NOMO-1 treated with DMSO at 0.1 percent for 48 hours (cell line): ENCODE results near the gene GLI3.
A peak's percentile ranks its signal among the peaks of the same experiment; 100 is the strongest.

Experiments used
- DNase-seq: peaks from one replicate; lab custom pipeline; 2025; ENCODE audit not compliant: unreplicated experiment; lab: John Stamatoyannopoulos, UW

GLI3 gene

DNA sequence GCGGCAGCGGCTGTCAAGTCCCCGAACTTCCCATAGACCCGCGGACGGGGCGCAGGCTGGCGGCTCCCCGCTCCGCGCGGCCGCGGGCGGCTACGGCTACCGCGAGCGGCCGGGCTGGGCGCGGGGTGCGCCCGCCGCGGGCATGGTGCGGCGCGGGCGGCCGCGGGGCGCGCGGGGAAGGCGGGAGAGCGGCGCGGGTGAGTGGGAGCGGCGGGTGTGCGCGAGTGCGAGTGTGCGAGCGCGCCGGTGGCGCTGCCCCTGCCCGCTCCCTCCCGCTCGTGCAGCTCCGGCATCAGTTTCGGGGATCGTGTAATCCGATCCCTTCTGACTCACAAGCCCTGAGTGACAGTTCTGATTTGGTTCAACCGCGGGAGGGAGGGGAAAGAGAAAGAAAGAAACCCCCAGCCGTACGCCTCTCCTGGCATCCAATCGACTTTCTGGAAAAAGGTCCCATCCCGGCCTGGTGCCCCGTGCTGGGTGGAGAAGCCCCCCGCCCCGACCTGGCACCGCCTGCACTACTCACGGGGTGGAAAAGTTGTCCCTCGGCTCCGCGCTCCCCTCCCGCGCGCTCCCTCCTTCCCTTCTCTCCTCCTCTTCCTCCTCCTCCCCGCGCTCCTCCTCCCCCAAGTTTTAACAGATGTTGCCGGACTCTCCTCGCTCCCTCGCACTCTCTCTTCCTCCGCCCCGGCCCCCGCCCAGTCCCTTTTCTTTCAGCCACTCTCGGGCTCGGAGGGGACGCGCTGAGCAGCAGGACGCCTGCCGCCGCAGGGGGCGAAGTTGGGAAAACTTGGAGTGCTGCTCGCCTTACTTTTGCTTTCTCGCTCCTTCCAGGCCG is at the start of gene GLI3:
TSS of gene GLI3 (minus strand) at position 234 of the 835 bp plus-strand sequence. CDS start 13,956 bp downstream, outside the sequence.
- DNase-seq: peak; percentile 57

DNA sequence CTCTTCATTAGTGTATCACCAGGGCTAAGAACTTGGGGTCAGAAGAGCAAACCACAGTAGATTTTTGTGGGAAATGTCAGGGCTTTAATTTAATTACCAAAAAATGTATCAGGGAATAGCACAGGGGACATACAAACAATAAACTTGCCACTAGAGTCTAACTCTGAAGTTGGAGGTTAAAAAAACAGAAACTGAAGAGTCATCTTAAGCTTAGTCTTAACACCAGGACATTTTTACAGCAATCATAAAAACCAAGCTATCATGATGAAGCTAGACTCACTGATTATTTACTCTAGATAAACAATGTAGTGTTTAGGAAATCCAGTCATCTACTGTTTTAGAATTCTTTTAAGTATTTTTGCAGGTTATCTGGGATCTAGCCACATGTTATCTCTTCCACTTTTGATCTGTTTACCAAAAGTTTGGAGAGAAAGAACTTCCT is 48.4 kb upstream of the GLI3 start:
- DNase-seq: no peak

DNA sequence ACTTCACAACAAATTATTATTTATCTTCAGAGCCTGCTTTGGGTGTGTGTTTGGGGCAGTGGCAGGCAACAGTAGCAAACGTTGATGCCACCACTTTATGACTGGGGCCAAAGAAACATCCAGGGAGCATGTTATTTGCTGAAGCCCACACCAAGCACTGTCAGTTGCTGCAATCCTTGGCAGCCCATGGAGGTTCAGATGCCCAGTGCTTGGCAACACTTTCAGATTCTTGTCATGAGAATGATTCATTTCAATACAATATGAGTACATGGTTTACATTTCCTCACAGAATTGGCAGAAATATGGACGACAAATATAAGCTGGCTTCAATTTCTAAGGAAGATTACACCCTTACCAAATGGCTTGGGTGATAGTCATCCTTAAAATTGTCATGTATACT is 46.5 kb upstream of the GLI3 start:
- DNase-seq: no peak

DNA sequence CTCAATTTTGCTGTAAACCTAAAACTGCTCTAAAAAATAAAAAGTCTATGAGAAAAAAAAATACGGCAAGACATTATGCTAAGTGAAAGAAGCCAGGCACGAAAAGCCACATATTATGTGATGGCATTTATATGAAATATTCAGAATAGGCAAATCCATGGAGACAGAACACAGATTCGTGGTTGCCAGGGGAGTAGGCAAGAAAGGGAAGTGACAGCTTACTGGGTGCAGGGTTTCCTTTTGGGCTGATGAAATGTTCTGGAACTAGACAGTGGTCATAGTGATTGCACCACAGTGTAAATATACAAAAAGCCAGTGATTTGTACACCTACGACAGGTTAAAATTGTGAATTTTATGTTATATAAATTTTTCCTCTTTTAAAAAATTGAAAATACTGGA is 41.3 kb upstream of the GLI3 start:
- peak; percentile 73 for DNase-seq

DNA sequence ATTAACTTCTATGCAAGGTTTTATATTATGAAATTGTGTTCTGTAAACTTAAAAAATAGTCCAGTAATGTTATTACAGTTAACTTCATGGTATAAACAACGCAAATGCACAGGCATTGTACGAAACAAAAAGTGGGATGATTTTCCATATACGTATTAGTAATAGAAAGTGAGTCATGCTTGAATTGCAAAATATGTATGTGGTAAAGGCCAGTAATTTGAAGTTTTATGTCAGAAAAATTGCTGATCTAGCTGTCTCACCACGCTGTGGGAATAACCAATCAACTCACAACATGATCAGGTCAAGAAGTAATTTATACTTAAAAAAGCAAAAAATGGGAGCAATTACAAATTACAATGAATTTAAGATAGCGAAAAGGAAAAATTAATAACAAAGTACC is 37.0 kb upstream of the GLI3 start:
- DNase-seq: peak; percentile 48

DNA sequence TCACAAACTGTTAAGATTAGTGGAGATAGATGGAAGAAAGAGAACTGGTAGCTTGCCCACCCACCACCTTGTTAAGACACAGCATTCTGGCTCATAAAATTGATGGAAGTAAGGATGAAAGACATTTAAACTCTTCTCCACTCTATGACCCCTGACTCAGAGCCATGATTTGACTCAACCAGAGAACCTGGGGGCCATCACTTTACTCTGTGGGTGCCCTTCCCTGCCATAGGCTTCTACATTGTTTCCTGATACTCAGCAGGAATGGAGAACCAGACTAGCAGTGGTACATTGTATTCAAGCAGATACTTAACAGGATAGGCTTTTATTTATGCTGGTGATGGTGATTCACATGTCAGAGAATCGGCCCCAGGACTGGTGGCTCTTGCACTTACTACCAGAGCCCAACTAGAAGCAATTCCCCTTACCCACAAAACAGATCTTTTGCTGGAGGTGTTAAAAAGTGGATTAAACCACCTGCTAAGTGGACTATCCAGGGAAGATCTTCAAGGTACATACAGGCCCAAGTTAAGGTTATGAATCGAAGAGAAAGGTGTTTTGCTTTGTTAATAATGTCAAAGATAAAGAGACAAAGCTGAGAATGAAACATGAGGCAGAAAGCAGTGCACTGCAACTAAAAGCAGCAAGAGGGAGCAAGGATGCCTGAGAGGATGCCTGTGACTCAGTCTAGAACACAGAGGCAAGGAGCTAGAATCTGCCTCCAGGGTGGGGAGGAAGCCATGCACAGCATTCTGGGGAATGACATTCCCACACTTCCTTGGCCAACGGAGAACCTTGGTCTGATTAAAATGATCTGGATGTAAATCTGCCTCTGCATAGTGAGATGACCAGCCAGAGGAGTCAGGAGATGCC is 36.0 kb upstream of the GLI3 start:
- no peak for DNase-seq

DNA sequence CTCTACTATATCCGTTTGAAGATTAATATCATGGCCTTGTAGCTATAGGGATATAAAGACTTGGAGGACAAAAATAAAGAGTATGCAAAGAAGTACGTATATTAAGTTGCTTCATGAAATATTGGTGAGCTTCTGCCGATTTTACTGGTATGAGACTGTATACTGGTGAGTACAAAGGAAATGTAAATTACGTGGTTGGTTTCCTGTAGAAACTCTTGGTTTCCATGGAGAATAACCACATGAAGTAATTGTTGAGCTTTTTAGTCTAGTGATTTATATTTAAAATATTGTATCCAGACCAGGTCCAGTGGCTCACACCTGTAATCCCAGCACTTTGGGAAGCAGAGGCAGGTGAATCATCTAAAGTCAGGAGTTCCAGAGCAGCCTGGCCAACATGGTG is 32.2 kb upstream of the GLI3 start:
- peak; percentile 4 for DNase-seq

DNA sequence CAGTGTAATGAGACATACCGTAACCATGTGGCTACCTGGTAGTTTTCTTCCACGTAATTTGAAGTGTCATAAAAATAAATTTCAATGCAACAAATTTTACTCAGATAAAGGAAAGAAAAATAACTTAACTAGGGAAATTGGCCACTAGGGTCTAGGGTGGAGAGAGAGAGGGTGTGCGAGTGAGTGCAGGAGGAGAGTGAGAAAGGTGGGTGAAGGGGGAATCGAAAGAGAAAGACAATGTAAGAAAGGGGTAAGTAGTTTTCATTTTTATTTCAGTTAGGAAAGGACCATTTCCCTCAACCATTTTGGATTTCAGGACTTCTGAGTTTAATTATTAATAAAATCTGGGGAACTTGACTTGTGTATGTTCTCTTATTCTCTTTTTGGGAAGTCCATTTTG is 27.7 kb upstream of the GLI3 start:
- no peak for DNase-seq

DNA sequence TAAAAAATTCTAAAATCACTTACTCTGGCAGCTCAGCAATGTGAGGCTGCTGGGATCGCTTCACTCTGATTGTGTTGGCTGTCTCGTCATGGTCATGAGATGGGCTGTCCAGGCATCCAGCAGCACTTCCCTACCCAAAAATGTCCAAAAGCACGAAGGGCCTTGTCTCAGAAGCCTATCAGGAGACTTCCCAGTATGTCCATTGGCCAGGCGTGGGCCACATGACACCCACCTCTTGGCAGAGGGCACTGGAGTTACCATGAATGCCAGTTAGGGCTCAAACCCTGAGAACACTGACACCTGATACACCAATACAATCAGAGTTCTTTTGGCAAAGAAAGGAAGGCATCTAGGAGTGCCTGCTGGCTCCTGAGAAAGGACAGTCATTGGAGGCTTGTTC is 27.0 kb upstream of the GLI3 start:
- DNase-seq: no peak

DNA sequence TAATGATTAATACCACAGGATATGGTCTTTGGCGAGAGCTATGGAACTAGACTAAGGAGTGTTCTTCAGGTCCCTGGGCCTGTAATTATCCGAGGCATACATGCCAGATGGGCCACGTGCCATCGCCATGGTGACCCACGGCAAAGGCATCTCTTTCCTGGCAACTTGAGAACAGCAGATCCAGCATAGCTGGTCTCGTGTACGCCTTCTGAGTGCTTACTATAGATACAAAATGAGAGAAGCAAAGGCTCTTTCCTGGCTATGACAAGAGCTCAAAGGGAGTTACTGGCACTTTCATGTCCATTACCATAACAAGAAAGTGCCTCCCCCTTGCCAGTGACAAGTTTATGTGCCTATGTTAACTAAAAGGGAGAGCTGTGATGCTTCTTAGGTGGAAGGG is 26.0 kb upstream of the GLI3 start:
- DNase-seq: no peak

DNA sequence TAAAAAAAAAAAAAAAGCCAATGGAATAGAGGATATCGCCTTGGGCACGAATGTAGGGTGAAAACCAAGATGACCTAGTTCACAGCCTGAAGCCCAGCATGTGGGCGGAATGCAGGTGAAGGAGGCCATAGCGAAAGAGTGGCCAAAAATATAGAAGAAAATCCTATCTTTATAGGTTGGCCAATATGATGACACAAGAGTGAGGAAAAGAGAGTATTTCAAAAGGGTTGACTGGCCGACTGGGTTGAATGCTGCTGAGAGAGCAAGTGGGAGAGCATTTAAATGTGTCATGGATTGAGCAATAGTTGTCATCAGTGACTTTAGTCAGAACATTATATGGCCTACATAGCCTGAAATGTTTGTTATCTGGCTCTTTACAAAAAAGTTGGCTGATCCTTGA is 17.2 kb upstream of the GLI3 start:
- peak; percentile 66 for DNase-seq

DNA sequence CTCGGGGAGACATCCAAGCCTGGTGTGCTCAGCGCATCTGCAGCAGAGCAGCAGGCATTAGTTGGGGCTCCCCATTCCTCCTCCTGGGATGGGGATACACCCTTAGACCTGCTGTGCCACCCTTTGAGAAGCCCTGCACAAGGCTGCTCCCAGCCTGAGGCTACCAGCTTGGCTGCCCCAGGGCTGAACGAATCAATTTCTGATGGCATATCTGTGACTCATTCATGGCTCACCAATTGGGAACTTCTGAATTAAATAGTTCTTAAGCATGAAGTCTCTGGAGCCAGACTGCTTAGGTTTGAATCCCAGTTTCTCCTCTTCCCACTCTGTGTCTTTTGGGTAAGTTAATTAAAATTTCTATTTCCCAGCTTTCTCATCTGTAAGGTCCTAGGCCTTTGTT is 16.3 kb upstream of the GLI3 start:
- no peak for DNase-seq

DNA sequence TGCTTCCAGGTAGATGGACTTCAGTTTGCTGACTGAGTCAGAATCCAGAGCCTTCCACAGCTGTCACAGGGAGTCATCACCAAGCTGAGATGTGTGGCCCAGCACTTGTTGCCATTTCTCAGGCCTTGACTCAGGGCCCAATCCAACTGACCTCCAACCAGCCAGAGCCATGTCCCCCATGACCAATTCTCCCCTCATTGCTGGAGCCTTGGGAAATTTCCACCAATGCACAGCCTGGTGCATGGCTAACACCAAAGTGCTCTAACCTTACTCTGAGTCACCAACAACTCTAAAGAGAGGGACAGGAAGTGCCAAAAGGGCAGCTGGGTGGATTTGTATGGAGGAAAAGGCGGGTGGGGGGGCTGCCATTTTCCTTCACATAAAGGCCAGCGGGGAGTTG is 13.4 kb upstream of the GLI3 start:
- no peak for DNase-seq

DNA sequence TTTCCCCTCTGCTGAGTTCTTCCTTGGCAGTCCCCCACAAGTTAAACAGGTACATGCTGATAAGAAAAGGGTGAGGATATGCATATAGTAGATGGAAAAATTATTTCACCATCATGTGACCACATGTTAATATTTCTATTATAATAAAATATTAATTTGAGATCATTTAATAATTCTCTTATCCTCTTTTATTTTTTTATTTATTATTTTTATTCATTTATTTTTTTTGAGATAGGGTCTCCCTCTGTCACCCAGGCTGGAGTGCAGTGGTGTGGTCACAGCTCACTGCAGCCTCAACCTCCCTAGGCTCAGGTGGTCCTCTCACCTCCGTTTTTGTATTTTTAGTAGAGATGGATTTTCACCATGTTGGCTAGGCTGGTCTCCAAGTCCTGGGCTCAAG is 11.6 kb upstream of the GLI3 start:
- DNase-seq: no peak

DNA sequence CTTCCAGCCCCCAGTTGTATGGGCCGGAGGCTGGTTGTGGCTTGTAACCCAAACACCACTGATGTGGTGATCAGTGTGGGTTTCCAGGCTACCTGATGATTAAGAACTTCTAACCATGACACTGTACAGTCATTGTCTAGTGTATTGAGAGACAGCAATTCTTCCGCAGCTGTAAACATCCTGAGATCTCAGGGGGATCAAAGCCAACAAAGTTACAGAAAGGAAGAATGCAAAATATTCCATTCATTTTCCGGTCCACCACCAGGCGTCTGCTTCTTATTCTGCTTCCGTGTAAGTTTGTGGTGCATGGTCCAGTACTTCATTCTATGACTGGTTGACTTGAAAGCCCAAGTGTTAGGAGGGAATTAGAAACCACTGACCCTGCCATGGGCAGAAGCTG is 10.3 kb upstream of the GLI3 start:
- DNase-seq: no peak

DNA sequence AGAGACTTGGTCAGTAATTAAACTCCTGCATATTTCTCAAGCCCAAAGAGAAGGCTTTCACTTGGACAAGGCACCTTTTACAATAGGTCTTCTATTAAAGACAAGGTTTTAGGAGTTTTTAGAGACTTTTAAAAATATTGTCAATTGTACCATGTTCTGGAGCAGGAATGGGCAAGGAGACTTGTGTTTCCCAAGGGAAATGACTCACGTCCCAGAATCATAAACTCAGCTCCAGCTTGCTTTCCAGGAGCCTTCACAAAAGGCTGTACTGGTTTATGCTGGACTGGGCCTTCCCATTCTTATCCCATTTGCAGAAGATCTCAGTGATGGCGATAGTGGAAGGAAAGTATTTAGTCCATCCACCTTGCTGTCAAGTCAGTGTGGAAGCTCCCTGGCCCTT is 7.8 kb upstream of the GLI3 start:
- DNase-seq: no peak

DNA sequence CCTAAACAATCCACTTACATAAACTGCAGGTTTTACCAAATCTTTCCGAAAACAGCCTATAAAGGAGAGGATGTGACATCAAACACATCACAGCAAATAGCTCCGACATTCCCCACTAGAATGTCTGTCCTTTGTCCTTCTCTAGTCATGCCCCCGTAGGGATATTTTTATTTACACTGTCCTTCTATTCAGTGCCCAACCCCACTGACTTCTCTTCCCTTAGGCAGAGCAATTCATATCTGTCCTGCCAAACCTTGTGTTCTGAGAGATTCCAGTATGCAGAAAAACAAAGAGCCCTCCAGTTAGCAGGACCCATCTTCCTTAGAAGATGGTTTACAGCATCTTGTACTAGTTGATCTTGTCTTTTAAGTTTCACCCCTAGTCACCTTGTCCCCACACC is 5.4 kb upstream of the GLI3 start:
- no peak for DNase-seq

DNA sequence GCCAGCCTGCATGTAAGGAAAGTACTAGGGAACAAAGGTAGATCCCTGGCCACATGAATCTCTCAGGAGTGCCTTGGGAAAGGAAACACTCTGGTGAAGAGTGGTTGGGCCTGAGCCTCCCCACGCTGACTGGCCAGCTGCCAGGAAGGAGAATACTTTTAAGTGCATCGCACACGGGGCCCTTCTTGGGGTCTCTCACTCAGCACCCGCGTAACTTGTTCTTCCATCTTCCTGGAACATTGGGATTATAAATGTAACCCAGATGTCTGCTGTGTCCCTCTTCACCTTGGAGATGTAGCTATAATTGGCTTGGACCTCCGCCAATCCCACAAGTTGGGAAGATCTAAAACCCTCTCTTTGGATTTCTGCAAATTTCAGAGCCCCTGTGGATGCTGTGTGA is 4.4 kb upstream of the GLI3 start:
- DNase-seq: no peak

DNA sequence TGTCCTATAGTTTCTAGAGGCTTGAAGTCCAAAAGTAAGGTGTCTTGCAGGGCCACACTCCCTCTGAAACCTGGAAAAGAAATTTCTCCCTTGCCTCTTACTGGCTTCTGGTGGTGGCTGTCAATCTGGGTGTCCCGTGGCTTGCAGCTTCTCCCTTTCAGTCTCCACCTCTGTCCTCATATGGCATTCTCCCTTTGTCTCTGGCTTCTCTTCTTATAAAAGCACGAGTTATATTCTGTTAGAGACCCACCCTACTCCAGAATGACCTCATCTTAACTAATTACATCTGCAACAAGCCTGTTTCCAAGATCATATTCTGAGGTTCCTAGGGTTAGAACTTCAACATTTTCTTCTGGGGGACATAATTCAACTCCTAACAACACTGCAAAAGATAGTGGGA is 3.4 kb upstream of the GLI3 start:
- no peak for DNase-seq

DNA sequence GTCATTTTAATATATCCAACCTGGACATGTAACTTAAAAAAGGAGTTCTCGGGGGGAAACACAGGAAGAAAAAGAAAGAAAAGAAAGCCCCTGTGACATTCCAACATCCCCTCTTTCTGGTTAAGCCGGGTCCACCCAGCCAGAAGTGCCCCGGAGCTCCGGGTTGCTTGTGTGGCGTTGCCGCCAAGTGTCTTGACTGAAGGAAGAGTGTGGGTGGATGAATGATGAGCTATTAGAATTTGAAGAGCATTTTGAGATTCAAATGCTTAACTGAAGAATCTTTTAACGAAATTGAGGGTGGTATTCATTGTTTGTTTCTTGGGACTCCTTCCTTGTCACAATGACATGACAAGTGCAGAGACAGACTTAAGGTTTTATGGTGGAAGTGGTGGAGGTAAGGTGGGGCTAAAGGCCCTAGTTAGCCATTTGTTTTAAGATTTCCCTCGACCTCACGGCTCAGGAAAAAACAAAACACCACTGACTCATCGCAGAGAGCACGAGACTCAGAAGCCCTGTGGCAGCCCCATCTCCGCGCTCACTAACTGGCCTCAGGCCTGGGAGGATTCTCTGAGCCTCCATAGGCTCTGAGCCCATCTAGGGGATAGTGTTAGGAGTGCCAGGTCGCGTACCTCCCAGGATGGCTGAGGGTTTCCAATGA is 1.8 kb upstream of the GLI3 start:
- DNase-seq: no peak

DNA sequence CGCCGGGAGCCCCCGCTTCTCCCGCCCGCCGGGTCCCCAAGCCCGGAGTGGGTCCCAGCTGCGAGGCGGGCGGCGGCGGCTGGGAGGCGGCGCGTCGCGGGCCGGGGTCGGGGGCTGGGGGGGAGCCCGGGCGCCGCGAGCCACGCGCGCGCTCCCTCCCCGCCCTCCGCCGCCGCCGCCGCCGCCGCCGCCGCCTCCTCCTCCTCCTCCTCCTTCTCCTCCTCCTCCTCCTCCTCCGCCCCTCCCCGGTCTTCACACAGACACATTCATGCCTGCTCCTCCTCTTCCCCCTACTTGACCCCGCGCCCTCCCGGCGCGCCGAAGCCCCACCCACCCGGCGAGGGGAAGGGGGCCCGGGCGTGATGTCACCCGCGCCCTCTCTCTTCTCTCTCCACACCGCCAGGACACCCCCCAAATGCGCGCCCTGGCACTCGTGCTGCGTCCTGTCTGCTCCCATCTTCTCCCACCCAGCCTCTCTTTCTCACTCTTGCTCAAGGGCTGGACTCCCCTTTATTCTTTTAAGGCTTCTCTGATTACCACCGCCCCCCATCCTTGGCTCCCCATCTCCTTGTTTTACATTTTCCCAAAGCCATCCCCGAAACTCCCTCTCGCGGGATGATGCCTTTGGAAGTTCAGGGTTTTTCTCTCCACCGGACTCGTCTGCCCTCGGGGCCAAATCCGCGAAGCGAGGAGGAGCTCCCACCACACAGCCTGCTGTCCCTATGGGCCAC is 967 bp upstream of the GLI3 start:
- DNase-seq: no peak
